Measurements from ENCODE around the gene LAMC3.

The LAMC3 gene

GRCh38 chr9:130974697-130975096 is 34.3 kb upstream of the LAMC3 start:
- no peaks in the 10 kb centered on the region for H3K36me3 ChIP-seq
- H3K27ac ChIP-seq, result no peak overlapping the region
- H3K9me3 ChIP-seq (ENCODE audit: severe bottlenecking), result no peaks in the 10 kb centered on the region
- no peaks in the 10 kb centered on the region for H3K27me3 ChIP-seq (ENCODE audit: insufficient read depth, low read depth, severe bottlenecking)
- no peak overlapping the region for H3K4me3 ChIP-seq (ENCODE audit: low read depth, low read length)
- DNase-seq, result no peak
- no peak for TF ChIP-seq CTCF (IDR thresholded peaks at IDR 0.05; ENCODE audit: low read depth, low read length)

GRCh38 chr9:130975156-130975555 is 33.8 kb upstream of the LAMC3 start:
- no peaks in the 10 kb centered on the region for H3K27me3 ChIP-seq (ENCODE audit: insufficient read depth, low read depth, severe bottlenecking)
- H3K4me3 ChIP-seq (ENCODE audit: low read depth, low read length), result no peak overlapping the region
- TF ChIP-seq CTCF (IDR thresholded peaks at IDR 0.05; ENCODE audit: low read depth, low read length), result no peak
- no peaks in the 10 kb centered on the region for H3K9me3 ChIP-seq (ENCODE audit: severe bottlenecking)
- no peaks in the 10 kb centered on the region for H3K36me3 ChIP-seq
- H3K27ac ChIP-seq, result no peak overlapping the region
- no peak for DNase-seq

- Histone ChIP-seq H3K9me3 (ENCODE audit: severe bottlenecking) (no peaks in the 10 kb centered on the region), H3K4me3 (ENCODE audit: low read depth, low read length) (no peak overlapping the region), H3K27ac (no peak overlapping the region), H3K27me3 (ENCODE audit: insufficient read depth, low read depth, severe bottlenecking) (no peaks in the 10 kb centered on the region), H3K36me3 (no peaks in the 10 kb centered on the region)
- DNase-seq, result no peak
- no peak for TF ChIP-seq CTCF (IDR thresholded peaks at IDR 0.05; ENCODE audit: low read depth, low read length)
These were observed 32.8 kb upstream of the LAMC3 start for GRCh38 chr9:130975932-130976841.

- Histone ChIP-seq H3K27me3 (ENCODE audit: insufficient read depth, low read depth, severe bottlenecking) (no peaks in the 10 kb centered on the region), H3K4me3 (ENCODE audit: low read depth, low read length) (no peak overlapping the region), H3K27ac (no peak overlapping the region), H3K9me3 (ENCODE audit: severe bottlenecking) (no peaks in the 10 kb centered on the region), H3K36me3 (no peaks in the 10 kb centered on the region)
- no peak for TF ChIP-seq CTCF (IDR thresholded peaks at IDR 0.05; ENCODE audit: low read depth, low read length)
- no peak for DNase-seq
These were observed 31.2 kb upstream of the LAMC3 start for GRCh38 chr9:130977811-130978221.

- H3K36me3 ChIP-seq, result no peaks in the 10 kb centered on the region
- no peak overlapping the region for H3K4me3 ChIP-seq (ENCODE audit: low read depth, low read length)
- no peak for TF ChIP-seq CTCF (IDR thresholded peaks at IDR 0.05; ENCODE audit: low read depth, low read length)
- no peaks in the 10 kb centered on the region for H3K27me3 ChIP-seq (ENCODE audit: insufficient read depth, low read depth, severe bottlenecking)
- H3K27ac ChIP-seq, result no peak overlapping the region
- DNase-seq, result no peak
- H3K9me3 ChIP-seq (ENCODE audit: severe bottlenecking), result no peaks in the 10 kb centered on the region
These were observed 29.2 kb upstream of the LAMC3 start for GRCh38 chr9:130979591-130980385.

All from WERI-Rb-1 (cell line).